HepG2 (cell line): ENCODE results near the gene EEPD1.

Experiments
- CEBPB ChIP-seq: IDR thresholded peaks from 2 replicates; pipeline ENCODE4 v1.6.1; 2011; ENCODE audit warnings: low read depth, low read length, improper control_type of control experiment, borderline replicate concordance
- EZH2 ChIP-seq: conservative IDR thresholded peaks from 2 replicates; pipeline ENCODE4 v1.6.1; 2012; ENCODE audit warnings: mild to moderate bottlenecking, low read depth, low read length, moderate library complexity
- MEIS2 ChIP-seq: sonication (generic); formaldehyde crosslinking; IDR thresholded peaks from 2 replicates; pipeline ENCODE4 v1.9.0; 2021; ENCODE audit warnings: mild to moderate bottlenecking, missing genetic modification reagents
- ZBTB8A ChIP-seq: sonication (generic); formaldehyde crosslinking; IDR thresholded peaks from 2 replicates; pipeline ENCODE4 v1.4.0; 2020; ENCODE audit warnings: mild to moderate bottlenecking, low read depth, missing genetic modification reagents, borderline replicate concordance
- ZNF431 ChIP-seq: sonication (generic); formaldehyde crosslinking; IDR thresholded peaks from 2 replicates; pipeline ENCODE4 v1.9.0; 2022; ENCODE audit warnings: missing genetic modification reagents, low read depth, mild to moderate bottlenecking, borderline replicate concordance
- ZNF790 ChIP-seq: sonication (generic); formaldehyde crosslinking; IDR thresholded peaks from 2 replicates; pipeline ENCODE4 v1.8.0; 2022; ENCODE audit warnings: missing genetic modification reagents, mild to moderate bottlenecking, borderline replicate concordance
- ZNF816 ChIP-seq: sonication (generic); formaldehyde crosslinking; IDR thresholded peaks from 2 replicates; pipeline ENCODE4 v1.8.0; 2022; ENCODE audit warnings: missing genetic modification reagents, mild to moderate bottlenecking, borderline replicate concordance
- TF ChIP-seq, protein P1 (sequence below): sonication (generic); formaldehyde crosslinking; conservative IDR thresholded peaks from 2 replicates; pipeline ENCODE4 v1.4.0; 2020; ENCODE audit warnings: missing genetic modification reagents
- TF ChIP-seq, protein P2 (sequence below), 2 experiments: IDR thresholded peaks; 2 replicates each; pipeline ENCODE4 v1.6.1; 2011 to 2012; ENCODE audit warnings: low read length in 2 of 2, borderline replicate concordance in 1 of 2, low read depth in 1 of 2, mild to moderate bottlenecking in 1 of 2, moderate library complexity in 1 of 2
- TF ChIP-seq, protein P3 (sequence below): sonication (generic); formaldehyde crosslinking; IDR thresholded peaks from 2 replicates; pipeline ENCODE4 v1.5.0; 2020; ENCODE audit warnings: mild to moderate bottlenecking, missing genetic modification reagents, moderate library complexity

- TF ChIP-seq, protein P1, sequence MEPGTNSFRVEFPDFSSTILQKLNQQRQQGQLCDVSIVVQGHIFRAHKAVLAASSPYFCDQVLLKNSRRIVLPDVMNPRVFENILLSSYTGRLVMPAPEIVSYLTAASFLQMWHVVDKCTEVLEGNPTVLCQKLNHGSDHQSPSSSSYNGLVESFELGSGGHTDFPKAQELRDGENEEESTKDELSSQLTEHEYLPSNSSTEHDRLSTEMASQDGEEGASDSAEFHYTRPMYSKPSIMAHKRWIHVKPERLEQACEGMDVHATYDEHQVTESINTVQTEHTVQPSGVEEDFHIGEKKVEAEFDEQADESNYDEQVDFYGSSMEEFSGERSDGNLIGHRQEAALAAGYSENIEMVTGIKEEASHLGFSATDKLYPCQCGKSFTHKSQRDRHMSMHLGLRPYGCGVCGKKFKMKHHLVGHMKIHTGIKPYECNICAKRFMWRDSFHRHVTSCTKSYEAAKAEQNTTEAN (CRISPR knock-in tag), result no peak
- no peak for TF ChIP-seq ZNF816
- no peak for TF ChIP-seq ZBTB8A (CRISPR knock-in tag)
- no peak for TF ChIP-seq CEBPB
- TF ChIP-seq MEIS2 (CRISPR knock-in tag), result no peak
- TF ChIP-seq, protein P2, sequence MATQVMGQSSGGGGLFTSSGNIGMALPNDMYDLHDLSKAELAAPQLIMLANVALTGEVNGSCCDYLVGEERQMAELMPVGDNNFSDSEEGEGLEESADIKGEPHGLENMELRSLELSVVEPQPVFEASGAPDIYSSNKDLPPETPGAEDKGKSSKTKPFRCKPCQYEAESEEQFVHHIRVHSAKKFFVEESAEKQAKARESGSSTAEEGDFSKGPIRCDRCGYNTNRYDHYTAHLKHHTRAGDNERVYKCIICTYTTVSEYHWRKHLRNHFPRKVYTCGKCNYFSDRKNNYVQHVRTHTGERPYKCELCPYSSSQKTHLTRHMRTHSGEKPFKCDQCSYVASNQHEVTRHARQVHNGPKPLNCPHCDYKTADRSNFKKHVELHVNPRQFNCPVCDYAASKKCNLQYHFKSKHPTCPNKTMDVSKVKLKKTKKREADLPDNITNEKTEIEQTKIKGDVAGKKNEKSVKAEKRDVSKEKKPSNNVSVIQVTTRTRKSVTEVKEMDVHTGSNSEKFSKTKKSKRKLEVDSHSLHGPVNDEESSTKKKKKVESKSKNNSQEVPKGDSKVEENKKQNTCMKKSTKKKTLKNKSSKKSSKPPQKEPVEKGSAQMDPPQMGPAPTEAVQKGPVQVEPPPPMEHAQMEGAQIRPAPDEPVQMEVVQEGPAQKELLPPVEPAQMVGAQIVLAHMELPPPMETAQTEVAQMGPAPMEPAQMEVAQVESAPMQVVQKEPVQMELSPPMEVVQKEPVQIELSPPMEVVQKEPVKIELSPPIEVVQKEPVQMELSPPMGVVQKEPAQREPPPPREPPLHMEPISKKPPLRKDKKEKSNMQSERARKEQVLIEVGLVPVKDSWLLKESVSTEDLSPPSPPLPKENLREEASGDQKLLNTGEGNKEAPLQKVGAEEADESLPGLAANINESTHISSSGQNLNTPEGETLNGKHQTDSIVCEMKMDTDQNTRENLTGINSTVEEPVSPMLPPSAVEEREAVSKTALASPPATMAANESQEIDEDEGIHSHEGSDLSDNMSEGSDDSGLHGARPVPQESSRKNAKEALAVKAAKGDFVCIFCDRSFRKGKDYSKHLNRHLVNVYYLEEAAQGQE (IDR thresholded peaks at IDR 0.05; ENCODE audit: borderline replicate concordance in 1 of 2, low read depth in 1 of 2, low read length in 2 of 2), result no peak
- TF ChIP-seq ZNF790 (CRISPR knock-in tag), result no peak
- no peak for TF ChIP-seq EZH2
- TF ChIP-seq ZNF431 (CRISPR knock-in tag), result no peak
- TF ChIP-seq, protein P3, sequence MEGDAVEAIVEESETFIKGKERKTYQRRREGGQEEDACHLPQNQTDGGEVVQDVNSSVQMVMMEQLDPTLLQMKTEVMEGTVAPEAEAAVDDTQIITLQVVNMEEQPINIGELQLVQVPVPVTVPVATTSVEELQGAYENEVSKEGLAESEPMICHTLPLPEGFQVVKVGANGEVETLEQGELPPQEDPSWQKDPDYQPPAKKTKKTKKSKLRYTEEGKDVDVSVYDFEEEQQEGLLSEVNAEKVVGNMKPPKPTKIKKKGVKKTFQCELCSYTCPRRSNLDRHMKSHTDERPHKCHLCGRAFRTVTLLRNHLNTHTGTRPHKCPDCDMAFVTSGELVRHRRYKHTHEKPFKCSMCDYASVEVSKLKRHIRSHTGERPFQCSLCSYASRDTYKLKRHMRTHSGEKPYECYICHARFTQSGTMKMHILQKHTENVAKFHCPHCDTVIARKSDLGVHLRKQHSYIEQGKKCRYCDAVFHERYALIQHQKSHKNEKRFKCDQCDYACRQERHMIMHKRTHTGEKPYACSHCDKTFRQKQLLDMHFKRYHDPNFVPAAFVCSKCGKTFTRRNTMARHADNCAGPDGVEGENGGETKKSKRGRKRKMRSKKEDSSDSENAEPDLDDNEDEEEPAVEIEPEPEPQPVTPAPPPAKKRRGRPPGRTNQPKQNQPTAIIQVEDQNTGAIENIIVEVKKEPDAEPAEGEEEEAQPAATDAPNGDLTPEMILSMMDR (CRISPR knock-in tag), result no peak
Measured at GRCh38 chr7:36244429-36244828, 91.4 kb downstream of the EEPD1 start.
